Loucy (cell line): Measurements from ENCODE around the gene ZNF474.

Experiments
- EZH2phosphoT487 ChIP-seq: fragments of 200-600 bp; IDR thresholded peaks from 2 replicates; pipeline ENCODE4 v1.6.1; 2018; ENCODE audit warnings: antibody characterized with exemption, mild to moderate bottlenecking, moderate library complexity, borderline replicate concordance
- TF ChIP-seq, protein P1 (sequence below): fragments of 200-600 bp; sonication (generic); conservative IDR thresholded peaks from 2 replicates; pipeline ENCODE4 v1.5.1; 2014; ENCODE audit warnings: mild to moderate bottlenecking, antibody characterized with exemption, low read length

DNA sequence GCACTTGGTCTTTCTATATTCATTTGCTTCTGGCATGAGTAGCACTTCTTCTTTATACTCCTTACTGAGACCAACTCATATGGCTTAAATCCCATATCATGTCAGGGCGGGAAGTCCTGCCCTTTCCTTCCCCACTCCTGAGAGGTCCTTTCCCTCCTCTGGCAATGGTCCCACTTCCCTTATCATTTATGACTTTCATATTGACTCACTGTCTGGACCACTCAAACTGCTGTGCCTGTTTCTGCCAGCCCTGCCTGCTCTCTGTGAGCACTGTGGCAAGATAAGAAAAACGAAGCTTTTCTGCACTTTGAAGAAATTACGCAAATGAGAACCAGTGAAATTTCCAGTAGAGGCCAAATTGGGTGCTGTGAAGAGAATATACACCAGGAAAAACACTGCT lies 58.1 kb downstream of the ZNF474 start:
- TF ChIP-seq, protein P1, sequence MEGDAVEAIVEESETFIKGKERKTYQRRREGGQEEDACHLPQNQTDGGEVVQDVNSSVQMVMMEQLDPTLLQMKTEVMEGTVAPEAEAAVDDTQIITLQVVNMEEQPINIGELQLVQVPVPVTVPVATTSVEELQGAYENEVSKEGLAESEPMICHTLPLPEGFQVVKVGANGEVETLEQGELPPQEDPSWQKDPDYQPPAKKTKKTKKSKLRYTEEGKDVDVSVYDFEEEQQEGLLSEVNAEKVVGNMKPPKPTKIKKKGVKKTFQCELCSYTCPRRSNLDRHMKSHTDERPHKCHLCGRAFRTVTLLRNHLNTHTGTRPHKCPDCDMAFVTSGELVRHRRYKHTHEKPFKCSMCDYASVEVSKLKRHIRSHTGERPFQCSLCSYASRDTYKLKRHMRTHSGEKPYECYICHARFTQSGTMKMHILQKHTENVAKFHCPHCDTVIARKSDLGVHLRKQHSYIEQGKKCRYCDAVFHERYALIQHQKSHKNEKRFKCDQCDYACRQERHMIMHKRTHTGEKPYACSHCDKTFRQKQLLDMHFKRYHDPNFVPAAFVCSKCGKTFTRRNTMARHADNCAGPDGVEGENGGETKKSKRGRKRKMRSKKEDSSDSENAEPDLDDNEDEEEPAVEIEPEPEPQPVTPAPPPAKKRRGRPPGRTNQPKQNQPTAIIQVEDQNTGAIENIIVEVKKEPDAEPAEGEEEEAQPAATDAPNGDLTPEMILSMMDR: no peak
- no peak for TF ChIP-seq EZH2phosphoT487
